Activated CD8-positive, alpha-beta memory T cell treated with anti-CD3 and anti-CD28 coated beads, Interleukin-2, amount 10 ng/mL, durations not matched to agents 7 days and 5 days (primary cell): ENCODE results near the gene ZBTB8B. TPM values are rescaled to one million over a fixed set of nuclear protein-coding genes. Genes with fewer than 3 reads are reported as not detected.
"Not testable (repeated sequence)": the region's sequence is repeated elsewhere in the genome, so short reads cannot be mapped to it uniquely, and the experiment has no call there.

ENCODE experiments used
- ATAC-seq: fragments of 150-1000 bp; cut with Tn5 transposase; one replicate; pipeline ENCODE4 v1.10.0; 2021; ENCODE audit warnings: moderate library complexity
- CTCF ChIA-PET: fragments of 350-600 bp; sonication (Branson Sonifier 250); formaldehyde crosslinking; loops from one replicate; lab custom pipeline; 2021; ENCODE audit warnings: antibody characterized with exemption; lab: Charles Lee
- DNase-seq: peaks from one replicate; pipeline ENCODE4 v3.0.0-alpha.2; 2020
- H3K27ac Mint-ChIP-seq: one replicate; pipeline ENCODE4 v1.8.0; 2021; ENCODE audit warnings: mild to moderate bottlenecking, mixed read lengths
- H3K27me3 Mint-ChIP-seq: one replicate; pipeline ENCODE4 v1.8.0; 2021; ENCODE audit warnings: mixed read lengths
- H3K36me3 Mint-ChIP-seq: one replicate; pipeline ENCODE4 v1.8.0; 2021; ENCODE audit warnings: mild to moderate bottlenecking, mixed read lengths
- H3K4me1 Mint-ChIP-seq: one replicate; pipeline ENCODE4 v1.8.0; 2021; ENCODE audit warnings: mixed read lengths
- H3K4me3 Mint-ChIP-seq: one replicate; pipeline ENCODE4 v1.8.0; 2021; ENCODE audit warnings: mild to moderate bottlenecking, moderate library complexity, mixed read lengths
- H3K9me3 Mint-ChIP-seq: one replicate; pipeline ENCODE4 v1.8.0; 2022; ENCODE audit warnings: low read depth, mixed read lengths
- total RNA-seq, 2 experiments: library from RNA; stranded (reverse); gene quantifications; one replicate each; pipeline ENCODE4 v1.2.3, GENCODE V29; 2021

ZBTB8B gene
- total RNA-seq, 2 experiments from 2014 or later = not detected

DNA sequence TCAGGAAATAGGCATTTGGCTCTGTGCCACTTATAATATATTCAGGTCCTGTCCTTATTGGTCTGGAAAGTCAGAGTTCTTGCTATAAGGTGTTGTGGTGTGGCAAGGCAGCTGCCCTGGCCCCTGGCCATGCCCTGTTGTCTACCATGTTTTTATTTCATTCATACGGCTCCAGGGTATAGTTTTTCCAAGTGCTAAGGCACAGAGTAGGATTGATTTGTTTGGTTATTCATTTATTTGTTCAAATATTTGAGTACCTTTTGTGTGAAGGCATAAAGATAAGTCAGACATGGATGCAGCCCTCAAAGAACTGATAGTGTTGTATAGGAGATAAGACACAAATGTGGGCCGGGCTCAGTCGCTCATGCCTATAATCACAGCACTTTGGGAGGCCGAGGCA is 10.1 kb downstream of the ZBTB8B start:
- Mint-ChIP-seq H3K4me1 (no peaks in the 10 kb centered on the region), H3K36me3 (no peaks in the 10 kb centered on the region), H3K4me3 (no peak overlapping the region), H3K9me3 (no peaks in the 10 kb centered on the region), H3K27ac (no peak overlapping the region), H3K27me3 (peaks cover 19% of the 10 kb centered on the region)
- no peak for ATAC-seq
- CTCF ChIA-PET = no interaction called here
- no peak for DNase-seq

GRCh38 chr1:32480003-32480402 is 15.1 kb downstream of the ZBTB8B start:
- Mint-ChIP-seq H3K27ac (no peak overlapping the region), H3K4me1 (no peaks in the 10 kb centered on the region), H3K9me3 (no peaks in the 10 kb centered on the region), H3K36me3 (no peaks in the 10 kb centered on the region), H3K27me3 (peaks cover 30% of the 10 kb centered on the region), H3K4me3 (no peak overlapping the region)
- no peak for DNase-seq
- no peak for ATAC-seq
- CTCF ChIA-PET = interaction anchor here (1.3 kb wide), 1 partner anchor 86 kb away, joined by 3 read pairs; no protein-coding TSS in a partner anchor

- CTCF ChIA-PET = interaction anchor here (1.3 kb wide), 1 partner anchor 85 kb away, joined by 3 read pairs; no protein-coding TSS in a partner anchor
Observed at GRCh38 chr1:32480761-32481160, 15.9 kb downstream of the ZBTB8B start.

GRCh38 chr1:32481788-32482187 is 16.9 kb downstream of the ZBTB8B start:
- H3K36me3 Mint-ChIP-seq, DNase-seq, H3K4me1 Mint-ChIP-seq, ATAC-seq, H3K9me3 Mint-ChIP-seq, H3K4me3 Mint-ChIP-seq, H3K27ac Mint-ChIP-seq: not testable (repeated sequence)
- CTCF ChIA-PET = interaction anchor here (0.5 kb wide), 1 partner anchor 161 kb away, joined by 4 read pairs; no protein-coding TSS in a partner anchor
- peaks cover 35% of the 10 kb centered on the region for H3K27me3 Mint-ChIP-seq

More at GRCh38 chr1:32480761-32481160, 15.9 kb downstream of the ZBTB8B start:
- Mint-ChIP-seq H3K27ac (no peak overlapping the region), H3K4me1 (no peaks in the 10 kb centered on the region), H3K27me3 (peaks cover 31% of the 10 kb centered on the region), H3K36me3 (no peaks in the 10 kb centered on the region), H3K9me3 (no peaks in the 10 kb centered on the region), H3K4me3 (no peak overlapping the region)
- ATAC-seq (no peak), DNase-seq (no peak)

DNA sequence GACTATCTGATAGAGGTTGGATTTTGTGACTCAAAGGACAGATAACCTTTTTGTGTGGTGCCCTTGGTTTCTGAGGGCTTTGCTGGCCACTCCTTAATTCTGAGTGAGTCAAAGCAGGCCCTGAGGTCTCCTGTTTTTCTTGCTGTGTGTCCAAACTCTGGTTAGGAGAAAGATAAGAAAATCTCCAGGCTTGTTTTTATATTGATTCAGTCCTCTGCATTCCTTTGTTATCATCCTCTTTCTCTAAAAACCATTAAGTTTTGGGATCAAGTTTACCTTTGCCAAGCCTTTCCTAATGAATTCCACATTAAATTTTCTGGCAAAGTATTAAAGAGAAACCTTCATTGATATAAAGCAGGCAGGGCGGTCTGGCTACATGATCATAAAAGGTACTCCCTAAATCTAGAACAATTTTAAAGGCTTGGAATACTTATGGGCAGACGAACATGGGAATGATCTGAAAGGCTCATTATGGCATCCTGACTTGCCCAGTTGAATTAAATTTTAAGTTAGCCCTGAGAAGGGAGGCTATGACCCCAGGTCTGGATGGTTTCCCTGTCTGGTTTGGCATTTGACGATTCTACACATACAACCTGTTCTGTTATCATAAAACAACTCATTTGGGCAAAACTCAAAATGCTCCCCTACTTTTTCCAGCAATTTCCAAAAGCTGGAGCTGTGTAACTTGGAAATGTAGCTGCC is 20.8 kb downstream of the ZBTB8B start:
- Mint-ChIP-seq H3K9me3 (no peaks in the 10 kb centered on the region), H3K4me1 (no peaks in the 10 kb centered on the region), H3K4me3 (no peak overlapping the region), H3K27me3 (peaks cover 50% of the 10 kb centered on the region), H3K36me3 (no peaks in the 10 kb centered on the region), H3K27ac (no peak overlapping the region)
- no peak for DNase-seq
- CTCF ChIA-PET = no interaction called here
- no peak for ATAC-seq

GRCh38 chr1:32486463-32487113 is 21.7 kb downstream of the ZBTB8B start:
- CTCF ChIA-PET = no interaction called here
- Mint-ChIP-seq H3K9me3 (no peaks in the 10 kb centered on the region), H3K4me3 (no peak overlapping the region)

GRCh38 chr1:32487182-32487581 is 22.3 kb downstream of the ZBTB8B start:
- no peak for ATAC-seq
- no peak overlapping the region for H3K27ac Mint-ChIP-seq
- no peaks in the 10 kb centered on the region for H3K36me3 Mint-ChIP-seq
- H3K9me3 Mint-ChIP-seq = no peaks in the 10 kb centered on the region
- no peaks in the 10 kb centered on the region for H3K4me1 Mint-ChIP-seq
- CTCF ChIA-PET = no interaction called here
- H3K27me3 Mint-ChIP-seq = peaks cover 43% of the 10 kb centered on the region
- no peak for DNase-seq
- no peak overlapping the region for H3K4me3 Mint-ChIP-seq

More at GRCh38 chr1:32486463-32487113, 21.7 kb downstream of the ZBTB8B start:
- Mint-ChIP-seq H3K27ac (no peak overlapping the region), H3K36me3 (no peaks in the 10 kb centered on the region), H3K27me3 (peaks cover 43% of the 10 kb centered on the region), H3K4me1 (no peaks in the 10 kb centered on the region)
- no peak for ATAC-seq
- DNase-seq = no peak

DNA sequence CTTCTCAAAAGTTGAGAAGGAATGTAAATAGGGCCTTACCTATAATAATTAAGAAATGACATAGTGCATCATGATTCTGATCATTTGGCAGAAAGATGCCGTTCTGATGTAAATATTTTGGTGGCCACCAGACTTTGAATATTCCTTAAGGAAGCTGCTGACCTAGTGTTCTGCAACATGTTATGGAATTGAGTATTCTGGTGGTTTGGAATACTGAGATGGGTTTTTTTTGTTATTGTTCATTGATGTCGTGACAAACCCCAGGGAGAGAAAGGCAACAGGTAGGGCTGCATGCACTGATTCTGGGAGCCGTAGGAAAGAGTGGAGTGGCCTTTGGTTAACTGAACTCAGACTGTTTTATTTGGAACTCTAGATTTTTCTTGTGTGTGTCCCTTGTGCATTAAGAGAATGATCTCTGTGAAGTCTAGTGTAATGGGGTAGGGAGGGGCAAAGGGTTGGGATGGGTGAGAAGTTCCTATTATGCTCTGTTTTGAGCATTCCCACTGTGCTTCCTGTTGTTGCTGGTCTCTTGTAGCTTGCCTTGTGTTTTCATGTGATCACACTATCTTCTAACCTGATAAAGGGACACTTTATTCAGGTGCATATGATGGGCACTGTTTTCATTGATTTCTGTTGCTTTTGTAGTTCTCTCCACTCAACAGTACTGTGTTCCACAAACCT is 25.0 kb downstream of the ZBTB8B start:
- Mint-ChIP-seq H3K4me1 (no peaks in the 10 kb centered on the region), H3K27me3 (peaks cover 48% of the 10 kb centered on the region), H3K9me3 (no peaks in the 10 kb centered on the region), H3K36me3 (no peaks in the 10 kb centered on the region), H3K4me3 (no peak overlapping the region), H3K27ac (no peak overlapping the region)
- DNase-seq = no peak
- CTCF ChIA-PET = no interaction called here
- no peak for ATAC-seq

DNA sequence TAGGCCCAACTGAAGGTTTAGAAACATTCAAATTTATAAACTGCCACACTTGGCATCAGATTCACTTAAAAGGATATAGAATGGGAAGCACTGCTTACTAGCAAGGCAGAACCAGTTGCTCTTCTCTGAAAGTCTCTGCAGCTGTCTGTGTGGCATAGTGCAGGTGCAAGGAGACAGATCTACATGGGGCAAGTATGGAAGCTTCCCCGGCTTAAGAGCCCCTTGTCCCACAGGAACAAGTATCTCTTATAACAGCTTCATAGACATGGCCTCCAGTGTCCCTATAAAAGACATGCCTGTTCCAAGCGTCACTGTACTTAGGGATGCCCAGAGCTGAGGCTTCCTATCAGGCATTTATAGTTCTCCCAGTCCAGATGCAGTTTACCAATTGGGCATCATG is 26.5 kb downstream of the ZBTB8B start:
- no peak overlapping the region for H3K4me3 Mint-ChIP-seq

GRCh38 chr1:32494196-32494595 is 29.3 kb downstream of the ZBTB8B start:
- CTCF ChIA-PET = no interaction called here
- DNase-seq (no peak), ATAC-seq (no peak)
- H3K27ac Mint-ChIP-seq = no peak overlapping the region
- H3K27me3 Mint-ChIP-seq = peaks cover 45% of the 10 kb centered on the region
- no peaks in the 10 kb centered on the region for H3K4me1 Mint-ChIP-seq
- no peaks in the 10 kb centered on the region for H3K9me3 Mint-ChIP-seq
- H3K36me3 Mint-ChIP-seq = no peaks in the 10 kb centered on the region
- no peak overlapping the region for H3K4me3 Mint-ChIP-seq

More for the DNA sequence above, 26.5 kb downstream of the ZBTB8B start:
- DNase-seq = no peak
- Mint-ChIP-seq H3K4me1 (no peaks in the 10 kb centered on the region), H3K27me3 (peaks cover 48% of the 10 kb centered on the region), H3K9me3 (no peaks in the 10 kb centered on the region), H3K27ac (no peak overlapping the region), H3K36me3 (no peaks in the 10 kb centered on the region)
- ATAC-seq = no peak
- CTCF ChIA-PET = no interaction called here

DNA sequence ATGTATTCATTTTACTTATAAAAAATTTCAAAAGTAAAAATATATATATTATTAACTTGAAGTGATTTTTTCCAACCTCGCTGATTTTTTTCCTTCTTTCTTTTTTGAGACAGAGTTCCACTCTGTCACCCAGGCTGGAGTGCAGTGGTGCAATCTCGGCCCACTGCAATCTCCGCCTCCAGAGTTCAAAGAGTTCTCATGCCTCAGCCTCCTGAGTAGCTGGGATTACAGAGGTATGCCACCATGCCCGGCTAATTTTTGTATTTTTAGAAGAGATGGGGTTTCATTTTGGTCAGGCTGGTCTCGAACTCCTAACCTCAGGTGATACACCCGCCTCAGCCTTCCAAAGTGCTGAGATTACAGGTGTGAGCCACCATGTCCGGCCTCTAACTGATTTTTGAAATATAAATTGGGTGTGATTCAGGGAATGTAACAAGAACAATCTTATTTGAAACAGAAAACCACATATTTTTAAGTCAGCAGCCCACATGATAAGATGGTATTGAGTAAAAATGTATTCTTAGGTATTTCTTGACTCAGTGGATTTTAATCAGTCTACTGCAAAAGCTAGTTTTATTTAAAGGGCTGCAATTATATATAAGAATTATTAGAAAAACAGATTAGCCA is 30.0 kb downstream of the ZBTB8B start:
- DNase-seq = no peak
- CTCF ChIA-PET = interaction anchor here (0.6 kb wide), 1 partner anchor 26 kb away, joined by 3 read pairs; no protein-coding TSS in a partner anchor
- no peaks in the 10 kb centered on the region for H3K9me3 Mint-ChIP-seq
- ATAC-seq = no peak
- H3K36me3 Mint-ChIP-seq = no peaks in the 10 kb centered on the region
- H3K27ac Mint-ChIP-seq = no peak overlapping the region
- H3K27me3 Mint-ChIP-seq = peaks cover 46% of the 10 kb centered on the region
- H3K4me3 Mint-ChIP-seq = no peak overlapping the region
- H3K4me1 Mint-ChIP-seq = peaks cover 3% of the 10 kb centered on the region

DNA sequence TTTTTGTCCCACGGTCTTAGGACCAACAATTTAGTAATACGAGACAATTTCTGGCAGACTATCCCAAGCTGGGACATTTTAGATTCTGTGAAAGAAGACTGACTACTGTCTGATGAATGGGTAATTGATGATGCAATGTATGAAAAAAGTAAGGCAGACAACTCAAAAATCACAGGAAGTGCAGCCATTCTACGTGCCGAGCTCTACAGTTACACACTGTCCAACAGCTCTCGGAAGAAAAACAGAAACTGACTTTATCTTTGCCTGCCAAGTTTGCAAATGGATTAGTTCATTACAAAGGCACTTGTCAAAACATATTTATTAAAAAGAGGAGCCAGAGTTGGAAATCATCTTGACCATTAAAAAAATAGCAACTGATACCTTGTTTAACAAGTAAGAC is 31.3 kb downstream of the ZBTB8B start:
- Mint-ChIP-seq H3K9me3 (no peaks in the 10 kb centered on the region), H3K36me3 (no peaks in the 10 kb centered on the region), H3K4me1 (peaks cover 8% of the 10 kb centered on the region), H3K4me3 (no peak overlapping the region), H3K27me3 (peaks cover 48% of the 10 kb centered on the region), H3K27ac (no peak overlapping the region)
- DNase-seq = no peak
- no peak for ATAC-seq
- CTCF ChIA-PET = no interaction called here

DNA sequence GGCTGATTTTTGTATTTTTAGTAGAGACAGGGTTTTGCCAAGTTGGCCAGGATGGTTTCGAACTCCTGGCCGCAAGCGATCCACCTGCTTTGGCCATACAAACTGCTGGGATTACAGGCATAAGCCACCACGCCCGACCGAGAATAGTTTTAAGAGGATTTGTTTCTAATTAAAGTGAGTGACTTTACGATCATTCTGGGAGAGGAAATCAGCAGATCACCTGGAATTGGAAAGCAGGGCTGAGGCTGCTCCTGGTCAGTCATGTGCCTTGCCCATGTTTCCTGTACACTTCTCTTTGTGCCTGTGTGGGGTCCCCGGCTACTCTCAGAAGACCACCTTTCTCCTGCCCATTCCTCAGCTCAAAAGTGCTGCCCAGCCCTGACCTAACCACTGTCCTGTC is 33.9 kb downstream of the ZBTB8B start:
- H3K4me3 Mint-ChIP-seq = no peak overlapping the region
- ATAC-seq = no peak
- H3K27me3 Mint-ChIP-seq = peaks cover 59% of the 10 kb centered on the region
- CTCF ChIA-PET = interaction anchor here (1.0 kb wide), 1 partner anchor 22 kb away, joined by 3 read pairs; no protein-coding TSS in a partner anchor
- no peak overlapping the region for H3K27ac Mint-ChIP-seq
- H3K4me1 Mint-ChIP-seq = peaks cover 8% of the 10 kb centered on the region
- no peak for DNase-seq
- no peaks in the 10 kb centered on the region for H3K9me3 Mint-ChIP-seq
- no peaks in the 10 kb centered on the region for H3K36me3 Mint-ChIP-seq
